ENCODE measurements around the gene LRRC46. TPM values are rescaled to one million over a fixed set of nuclear protein-coding genes. Genes with fewer than 3 reads are reported as not detected.

LRRC46 gene
- total and polyA plus RNA-seq, 9 of the 15 experiments (the other 6 are each of a cell fraction or from before 2014, with no cell fraction given), result 0.39 to 1.4 (median 0.53) TPM; not detected in 1

GRCh38 chr17:47816111-47816735 lies 15.2 kb upstream of the LRRC46 start:
- intact Hi-C loops (cut with micrococcal nuclease) (no loop called here), in situ Hi-C loops (cut with MboI) (no loop called here)
- H3K9me3 ChIP-seq (replicated peaks; ENCODE audit: control insufficient read depth, insufficient read depth, low read depth, low read length), result no peaks in the 10 kb centered on the region
- no peak for ATAC-seq
- H3K27ac ChIP-seq (ENCODE audit: extremely low read depth, low read depth, low read length), result no peak overlapping the region
- POLR2A ChIA-PET, result no interaction called here
- WGBS (ENCODE audit: insufficient coverage, low coverage, missing lambda C conversion rate), result 87% methylated on average over 18 of the region's 21 CpGs
- H3K36me3 ChIP-seq (ENCODE audit: control insufficient read depth, insufficient read depth, low read length), result peaks cover 44% of the 10 kb centered on the region; the same call in 2 of the 3 replicates
- no peak overlapping the region; a peak in 1 of 4 replicates for H3K9ac ChIP-seq (ENCODE audit: insufficient read depth in 1 of 2, low read depth in 2 of 2, low read length in 2 of 2)
- DNase-seq (ENCODE audit: extremely low read depth in 1 of 4, low spot score in 3 of 4), result no peak
- no peaks in the 10 kb centered on the region for H4K20me1 ChIP-seq (replicated peaks; ENCODE audit: control insufficient read depth, insufficient read depth, low read length)
- H3K4me1 ChIP-seq (replicated peaks in 1 of 2; ENCODE audit: control insufficient read depth in 2 of 2, insufficient read depth in 2 of 2, low read length in 2 of 2), result peaks cover 16 to 29% of the 10 kb centered on the region in 2 experiments
- no TSS peak for BruUV-seq (replicated peaks)
- no peak overlapping the region for H3K4me2 ChIP-seq (ENCODE audit: insufficient read depth, low read length)
- CTCF ChIA-PET (ENCODE audit: low intra/inter-chr PET ratio), result no interaction called here
- H3K4me3 ChIP-seq, result no peak overlapping the region
- no peaks in the 10 kb centered on the region for H3K9me1 ChIP-seq (ENCODE audit: control insufficient read depth, insufficient read depth, low read length)
- TF ChIP-seq ZNF75A (CRISPR knock-in tag; IDR thresholded peaks at IDR 0.05), result no peak
- TF ChIP-seq MAFG (tag; conservative IDR thresholded peaks at IDR 0.05), result no peak
- no peak for TF ChIP-seq NFRKB (IDR thresholded peaks at IDR 0.05; ENCODE audit: low read depth)
- TF ChIP-seq KLF10 (CRISPR knock-in tag; IDR thresholded peaks at IDR 0.05), result no peak
- no peak for TF ChIP-seq RB1 (IDR thresholded peaks at IDR 0.05; ENCODE audit: low read depth)
- TF ChIP-seq TAF7 (tag; IDR thresholded peaks at IDR 0.05), result no peak
- TF ChIP-seq ZNF512 (tag; IDR thresholded peaks at IDR 0.05), result no peak
- TF ChIP-seq ZBTB5 (IDR thresholded peaks at IDR 0.05), result no peak
- TF ChIP-seq ETV1 (tag; conservative IDR thresholded peaks at IDR 0.05; ENCODE audit: low read depth), result no peak
- H2AFZ ChIP-seq (ENCODE audit: low read depth, low read length), result no peak overlapping the region
- peaks cover 5% of the 10 kb centered on the region for H3K79me2 ChIP-seq (ENCODE audit: control insufficient read depth, insufficient read depth, low read length)
- H3K27me3 ChIP-seq (ENCODE audit: control insufficient read depth in 2 of 2, insufficient read depth in 2 of 2, low read length in 2 of 2), result no peaks in the 10 kb centered on the region
- FAIRE-seq, result no peak
